GM19397 (cell line): Measurements from ENCODE around the gene SLC8A2.

Experiments
- ATAC-seq: cut with Tn5 transposase; IDR thresholded peaks from one replicate; pipeline ENCODE4 v1.9.1; 2021; ENCODE audit warnings: mild to moderate bottlenecking, moderate library complexity; ENCODE audit not compliant: unreplicated experiment

The SLC8A2 gene

DNA sequence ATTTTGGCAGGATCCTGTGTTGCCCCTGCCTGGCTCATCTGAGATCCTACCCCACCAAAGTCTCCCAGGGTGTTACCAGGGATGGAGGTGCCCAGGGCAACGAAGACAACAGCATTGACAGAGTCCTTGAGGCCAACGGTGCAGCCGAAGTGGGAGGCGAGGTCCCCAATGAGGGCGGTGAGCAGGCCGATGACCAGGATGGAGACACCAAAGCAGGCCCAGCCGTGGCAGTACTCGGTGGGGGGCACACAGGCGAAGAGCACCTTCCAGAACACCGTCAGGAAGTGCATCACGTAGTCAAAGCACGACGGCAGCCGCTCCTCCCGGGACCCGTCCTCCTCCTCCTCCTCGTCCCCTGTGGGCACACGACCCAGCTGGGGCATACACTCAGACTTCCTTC lies 39.6 kb downstream of the SLC8A2 start:
- ATAC-seq, result no peak

DNA sequence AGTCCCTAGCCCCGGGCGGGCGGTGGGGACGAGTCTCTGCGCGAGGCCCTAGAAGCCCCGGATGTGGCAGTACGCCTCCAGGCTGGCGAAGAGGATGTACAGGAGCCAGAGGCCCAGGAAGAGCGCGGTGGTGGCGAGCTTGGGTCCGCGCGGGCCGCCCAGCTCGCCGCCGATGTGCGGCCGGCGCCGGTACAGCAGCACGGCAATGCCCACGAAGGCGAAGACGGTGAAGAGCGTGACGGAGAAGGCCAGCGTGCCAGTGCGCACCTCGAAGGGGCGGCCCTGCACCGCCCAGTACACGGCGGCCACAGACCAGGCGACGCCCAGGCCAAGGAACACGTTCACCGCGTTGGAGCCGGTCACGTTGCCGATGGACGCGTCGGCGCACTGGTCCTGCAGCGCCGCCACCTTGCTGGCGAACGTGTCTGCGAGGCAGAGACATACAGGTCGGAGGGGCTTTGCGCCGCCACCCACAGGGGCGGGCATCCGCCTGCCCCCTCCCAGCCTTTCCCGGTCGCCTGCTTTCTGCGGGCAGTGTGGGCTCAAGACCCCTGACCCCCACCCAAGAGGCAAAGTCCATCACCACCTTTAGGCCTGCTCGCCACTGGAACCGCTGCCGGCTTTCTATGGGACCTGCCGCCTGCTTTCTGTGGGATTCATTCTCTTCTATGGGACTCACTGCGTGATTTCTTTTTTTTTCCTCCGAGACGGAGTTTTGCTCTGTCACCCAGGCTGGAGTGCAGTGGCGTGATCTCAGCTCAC lies 41.5 kb downstream of the SLC8A2 start:
- ATAC-seq, result no peak

DNA sequence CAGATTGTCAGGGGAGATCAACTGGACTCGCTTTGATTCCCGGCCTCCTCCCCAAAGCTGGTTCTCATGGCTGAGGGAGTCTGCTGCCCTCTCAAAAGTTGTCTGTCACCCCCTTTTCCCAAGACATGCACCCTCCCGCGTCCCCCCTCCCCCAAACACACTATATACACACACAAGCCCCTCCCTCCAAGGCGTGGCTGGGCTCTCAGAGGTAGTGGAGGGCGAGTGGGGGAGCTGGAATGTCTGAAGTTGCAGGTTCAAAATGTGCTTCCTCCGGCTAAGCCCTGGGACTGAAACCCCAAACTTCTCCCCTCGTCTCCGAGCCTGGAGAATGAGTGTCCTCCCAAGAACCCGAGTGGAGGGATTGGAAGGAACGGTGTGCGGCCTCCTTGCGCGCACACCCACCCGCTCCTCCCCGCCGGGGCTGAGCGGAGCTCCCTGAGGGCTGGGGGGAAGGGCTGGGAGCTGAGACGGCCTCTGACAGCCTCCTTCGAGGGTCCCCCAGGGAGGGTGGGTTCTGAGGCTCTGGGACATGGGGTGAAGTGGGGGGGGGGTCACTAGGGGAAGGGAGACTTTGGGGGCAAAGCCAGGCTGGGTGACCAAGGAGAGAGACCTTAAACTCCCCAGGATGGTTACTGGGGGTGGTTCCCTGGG lies 42.4 kb downstream of the SLC8A2 start:
- ATAC-seq, result no peak

DNA sequence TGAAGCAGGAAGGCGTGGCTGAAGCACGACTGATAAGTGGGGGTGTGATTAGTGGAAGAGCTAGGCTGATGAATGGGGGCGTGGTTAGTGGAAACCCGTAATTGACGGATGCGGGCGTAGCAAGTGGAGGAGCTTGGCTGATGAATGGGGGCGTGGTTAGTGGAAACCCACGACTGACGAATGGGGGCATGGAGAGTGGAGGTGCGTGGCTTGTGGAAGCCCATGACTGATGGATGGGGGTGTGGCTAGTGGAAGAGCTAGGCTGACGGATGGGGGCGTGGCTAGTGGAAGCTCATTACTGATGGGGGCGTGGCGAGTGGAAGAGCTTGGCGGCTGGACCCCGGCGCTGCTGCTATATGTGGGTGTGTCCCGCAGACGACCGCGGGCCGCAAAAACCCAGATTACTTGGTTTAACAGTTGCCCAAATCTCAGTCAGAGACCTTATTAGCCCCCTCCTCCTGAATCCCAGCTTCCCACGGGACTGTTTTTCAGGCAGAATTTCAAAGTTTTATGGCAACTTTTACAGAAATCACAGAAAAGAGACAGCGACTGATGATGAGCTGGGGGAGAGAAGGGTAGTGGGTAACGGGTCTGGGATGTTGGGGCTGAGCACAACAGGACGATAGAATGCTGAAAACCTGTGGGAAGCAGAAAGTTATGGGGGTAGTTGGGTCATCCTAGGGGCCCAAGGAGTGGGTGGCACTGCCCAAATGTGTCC lies 43.4 kb downstream of the SLC8A2 start:
- ATAC-seq, result no peak

DNA sequence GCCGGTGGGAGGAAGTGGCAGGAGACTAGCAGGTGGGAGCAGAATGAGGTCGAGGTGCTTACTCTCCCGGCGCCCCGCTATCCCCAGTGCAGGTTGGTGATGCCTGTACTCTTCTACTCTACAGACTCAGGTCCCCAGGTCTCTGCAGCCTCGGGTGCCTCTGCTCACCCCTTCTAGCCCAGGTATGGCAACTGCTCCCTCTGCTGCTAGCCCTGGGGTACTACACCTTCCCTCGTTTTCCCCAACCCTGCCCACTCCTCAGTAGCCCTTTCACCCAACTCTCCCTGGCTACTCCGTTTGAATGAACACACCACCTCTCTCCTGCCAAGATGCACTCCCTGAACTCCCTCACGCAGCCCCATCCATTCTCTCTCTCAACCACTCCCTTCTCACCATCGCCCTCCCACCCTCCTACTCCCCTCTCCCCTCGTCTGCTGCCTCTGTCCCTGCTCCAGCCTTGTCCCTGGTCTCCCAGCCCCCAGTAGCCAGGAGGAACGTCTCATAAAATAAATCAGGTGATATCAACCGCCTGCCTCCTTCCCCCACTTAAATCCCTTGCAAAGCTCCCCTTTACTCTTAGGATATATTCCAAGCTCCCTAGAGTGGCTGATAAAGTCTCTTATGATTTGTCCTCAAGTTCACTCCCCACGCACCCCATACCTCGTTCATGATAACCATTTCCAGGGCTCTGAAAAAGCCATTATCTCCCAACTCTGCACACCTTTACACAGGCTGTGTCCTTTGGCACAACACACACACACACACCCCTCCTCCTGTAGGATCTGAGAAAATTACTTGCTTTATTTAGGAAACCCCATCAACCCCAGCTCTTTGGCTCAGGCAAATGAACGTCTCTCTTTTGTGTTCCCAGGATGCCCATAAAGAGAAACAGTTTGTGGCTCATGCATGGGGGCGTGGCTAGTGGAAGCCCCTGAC lies 44.2 kb downstream of the SLC8A2 start:
- no peak for ATAC-seq

DNA sequence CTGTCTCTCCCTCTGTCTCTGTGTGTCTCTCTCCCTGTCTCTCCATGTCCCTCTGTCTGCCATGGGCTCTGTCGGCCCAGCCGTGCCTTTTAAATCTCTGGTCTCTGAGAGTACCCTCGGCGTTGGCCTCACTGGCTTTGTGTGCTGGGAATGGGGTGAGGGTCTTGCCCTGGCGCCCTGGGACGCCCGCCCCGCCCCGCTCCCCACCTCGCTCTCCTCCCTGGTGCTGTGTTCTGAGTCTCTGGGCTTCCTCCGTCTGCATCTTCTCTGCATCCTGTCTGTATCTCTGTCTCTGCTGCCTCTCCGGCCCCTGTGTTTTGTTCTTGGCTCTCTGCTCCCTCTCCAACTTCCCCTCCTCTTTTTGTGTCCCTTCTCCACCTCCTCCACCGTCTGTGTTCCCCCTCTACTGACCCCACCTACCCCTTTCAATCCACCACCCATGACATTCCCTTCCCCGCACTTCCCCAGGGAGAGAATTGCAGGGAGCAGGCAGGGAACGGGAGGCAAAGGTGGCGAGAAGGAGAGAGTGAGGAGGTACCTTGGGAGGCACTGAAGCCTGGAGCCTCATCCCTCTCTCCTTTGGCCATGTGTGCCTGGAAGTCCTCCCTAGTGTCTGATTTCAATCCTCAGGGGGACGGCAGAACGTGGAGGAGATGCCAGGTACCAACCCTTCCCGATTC lies 48.4 kb downstream of the SLC8A2 start:
- ATAC-seq, result no peak

DNA sequence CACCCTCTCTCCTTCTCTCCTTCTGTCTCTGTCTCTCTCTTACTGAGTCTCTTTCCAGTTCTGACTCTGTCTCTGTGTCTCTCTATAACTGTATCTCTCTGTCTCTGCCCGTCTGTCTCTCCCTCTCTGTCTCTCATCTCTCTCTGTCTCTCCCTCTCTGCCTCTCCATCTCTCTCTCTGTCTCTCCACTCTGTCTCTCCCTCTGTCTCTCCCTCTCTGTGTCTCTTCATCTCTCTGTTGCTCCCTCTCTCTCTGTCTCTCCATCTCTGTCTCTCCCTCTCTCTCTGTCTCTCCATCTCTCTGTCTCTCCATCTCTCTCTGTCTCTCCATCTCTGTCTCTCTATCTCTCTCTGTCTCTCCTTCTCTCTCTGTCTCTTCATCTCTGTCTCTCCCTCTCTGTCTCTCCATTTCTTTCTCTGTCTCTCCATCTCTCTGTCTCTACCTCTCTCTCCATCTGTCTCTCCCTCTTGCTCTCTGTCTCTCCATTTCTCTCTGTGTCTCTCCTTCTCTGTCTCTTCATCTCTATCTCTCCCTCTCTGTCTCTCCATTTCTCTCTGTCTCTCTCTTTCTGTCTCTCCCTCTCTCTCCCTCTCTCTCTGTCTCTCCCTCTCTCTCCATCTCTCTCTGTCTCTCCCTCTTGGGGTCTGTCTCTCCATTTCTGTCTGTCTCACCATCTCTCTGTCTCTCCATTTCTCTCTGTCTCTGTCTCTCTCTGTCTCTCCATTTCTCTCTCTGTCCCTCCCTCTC lies 49.1 kb downstream of the SLC8A2 start:
- no peak for ATAC-seq

DNA sequence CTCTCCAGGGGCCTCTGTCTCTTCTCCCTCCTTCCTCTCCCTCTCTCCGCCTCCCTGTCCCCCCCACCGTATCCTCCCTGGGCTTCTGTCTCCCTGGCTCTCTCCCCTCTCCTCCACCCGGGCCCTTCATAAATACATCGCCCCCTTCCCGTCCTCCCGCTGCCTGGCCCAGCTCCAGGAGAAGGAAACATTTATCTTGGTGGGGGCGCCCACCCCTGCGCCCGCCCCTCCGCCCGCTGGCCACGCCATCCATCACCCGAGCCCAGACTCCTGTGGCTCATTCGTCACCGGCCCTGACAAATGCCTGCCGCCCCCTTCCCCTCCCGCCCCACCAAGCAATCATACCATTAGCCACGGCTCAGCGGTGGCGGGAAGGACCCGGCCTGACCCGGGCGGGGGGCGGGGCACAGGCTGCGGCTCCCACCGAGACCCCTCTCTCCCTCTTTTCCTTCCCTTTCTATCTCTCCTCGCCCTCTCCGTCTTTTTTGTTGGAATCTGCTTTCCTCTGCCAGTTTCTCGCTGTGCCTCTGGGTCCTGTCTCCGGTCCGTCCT lies 49.8 kb downstream of the SLC8A2 start:
- ATAC-seq, result no peak

DNA sequence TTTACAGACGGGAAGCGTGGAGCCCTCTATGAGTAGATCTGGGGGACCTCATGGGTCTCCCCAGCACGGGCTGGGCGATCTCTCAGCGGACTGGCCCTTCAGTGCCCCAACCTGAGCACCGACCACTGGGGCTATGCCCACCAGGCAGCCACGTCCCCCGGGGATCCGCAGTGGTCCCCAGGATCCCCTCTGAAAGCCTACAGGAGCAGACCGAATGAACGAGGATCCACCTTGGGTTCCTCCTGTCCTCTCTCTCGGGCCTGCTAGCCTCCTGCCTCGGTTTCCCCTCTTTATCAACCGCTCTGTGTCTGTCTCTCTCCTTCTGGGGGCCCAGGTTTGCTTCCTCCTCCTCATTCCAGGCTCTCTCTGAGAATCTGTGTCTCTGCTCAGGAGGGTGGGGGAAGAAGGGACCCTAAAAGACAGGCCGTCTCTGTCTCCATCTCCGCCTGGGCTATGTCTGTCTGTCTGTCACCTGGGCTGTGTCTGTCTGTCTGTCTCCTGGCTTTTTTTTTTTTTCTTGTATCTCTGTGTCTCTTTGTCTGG lies 50.4 kb downstream of the SLC8A2 start:
- ATAC-seq, result no peak

DNA sequence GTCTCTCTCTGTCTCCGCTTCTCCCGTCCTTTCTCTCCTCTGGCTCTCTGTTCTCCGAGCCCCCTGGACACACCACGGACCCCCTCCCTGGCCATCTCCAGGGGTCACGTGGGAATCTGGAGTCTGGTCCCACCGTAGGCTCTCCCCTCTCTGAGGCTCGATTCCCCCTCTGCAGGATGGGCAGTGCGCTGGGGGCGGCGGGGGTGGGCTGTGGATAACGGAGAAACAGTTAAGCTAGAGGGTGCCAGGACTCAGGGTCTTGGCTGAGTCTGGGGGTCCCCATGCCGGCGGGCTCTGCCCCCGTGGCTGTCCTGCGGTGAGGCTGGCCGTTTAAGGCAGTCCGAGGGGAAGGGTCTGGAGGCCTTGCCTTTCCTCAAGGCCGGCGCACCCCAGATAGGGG lies 51.9 kb downstream of the SLC8A2 start:
- ATAC-seq, result no peak

DNA sequence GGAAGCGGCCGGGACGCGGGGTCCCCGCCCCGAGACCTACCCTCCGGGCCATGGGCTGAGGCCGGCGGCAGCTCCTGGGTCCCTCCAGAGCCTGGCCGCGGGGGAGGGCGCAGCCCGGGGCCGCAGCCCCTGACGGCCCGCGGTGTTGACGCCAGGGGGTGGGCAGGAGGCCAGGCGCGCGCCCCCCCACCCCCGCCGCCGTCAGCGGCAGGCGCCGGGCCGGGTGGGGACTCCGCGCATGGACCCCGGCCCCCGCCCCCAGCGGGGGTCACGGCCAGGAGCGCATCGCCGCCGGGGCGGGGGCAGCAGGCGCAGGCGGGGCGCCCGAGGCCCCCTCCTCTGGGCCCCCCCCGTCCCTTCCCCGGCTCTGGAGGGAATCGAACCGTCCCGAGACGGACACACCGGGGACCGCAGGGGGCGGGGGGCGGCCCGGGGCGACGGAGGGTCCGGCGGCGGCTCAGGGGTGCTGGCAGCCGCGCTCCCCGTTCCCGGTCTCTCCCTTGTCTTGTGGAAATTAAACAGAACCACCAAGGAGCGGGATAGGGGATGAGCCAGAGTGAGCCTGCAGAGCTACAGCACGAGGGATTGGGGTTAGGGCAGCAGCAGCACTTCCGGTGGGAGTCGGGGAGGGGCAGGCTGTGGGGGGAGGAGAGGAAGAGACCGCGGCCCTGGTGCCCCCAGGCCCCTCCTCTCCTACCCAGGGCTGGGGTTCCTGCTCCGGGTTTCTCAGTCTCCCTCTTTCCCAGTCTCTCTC lies 52.5 kb downstream of the SLC8A2 start, which contains the start of gene MEIS3:
Gene MEIS3, minus strand, starts transcription at position 498 of the 754 bp plus-strand sequence. Its CDS starts 446 bp downstream, at position 52.
- no peak for ATAC-seq

DNA sequence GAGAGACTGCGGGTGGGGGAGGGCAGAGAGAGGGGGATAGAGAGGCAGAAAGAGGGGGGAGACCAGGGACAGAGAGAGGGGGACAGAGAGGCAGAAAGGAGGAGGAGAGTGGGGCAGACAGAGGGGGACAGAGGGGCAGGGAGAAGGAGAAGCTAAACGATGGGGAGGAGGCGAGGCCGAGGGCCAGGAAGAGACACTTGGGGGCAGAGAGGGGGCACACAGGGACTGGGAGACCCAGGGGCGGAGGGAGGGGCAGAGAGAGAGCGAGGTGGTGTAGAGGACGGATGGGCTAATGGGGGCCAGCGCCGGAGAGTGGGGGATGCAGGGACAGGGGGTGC lies 53.0 kb downstream of the SLC8A2 start:
- ATAC-seq, result no peak

DNA sequence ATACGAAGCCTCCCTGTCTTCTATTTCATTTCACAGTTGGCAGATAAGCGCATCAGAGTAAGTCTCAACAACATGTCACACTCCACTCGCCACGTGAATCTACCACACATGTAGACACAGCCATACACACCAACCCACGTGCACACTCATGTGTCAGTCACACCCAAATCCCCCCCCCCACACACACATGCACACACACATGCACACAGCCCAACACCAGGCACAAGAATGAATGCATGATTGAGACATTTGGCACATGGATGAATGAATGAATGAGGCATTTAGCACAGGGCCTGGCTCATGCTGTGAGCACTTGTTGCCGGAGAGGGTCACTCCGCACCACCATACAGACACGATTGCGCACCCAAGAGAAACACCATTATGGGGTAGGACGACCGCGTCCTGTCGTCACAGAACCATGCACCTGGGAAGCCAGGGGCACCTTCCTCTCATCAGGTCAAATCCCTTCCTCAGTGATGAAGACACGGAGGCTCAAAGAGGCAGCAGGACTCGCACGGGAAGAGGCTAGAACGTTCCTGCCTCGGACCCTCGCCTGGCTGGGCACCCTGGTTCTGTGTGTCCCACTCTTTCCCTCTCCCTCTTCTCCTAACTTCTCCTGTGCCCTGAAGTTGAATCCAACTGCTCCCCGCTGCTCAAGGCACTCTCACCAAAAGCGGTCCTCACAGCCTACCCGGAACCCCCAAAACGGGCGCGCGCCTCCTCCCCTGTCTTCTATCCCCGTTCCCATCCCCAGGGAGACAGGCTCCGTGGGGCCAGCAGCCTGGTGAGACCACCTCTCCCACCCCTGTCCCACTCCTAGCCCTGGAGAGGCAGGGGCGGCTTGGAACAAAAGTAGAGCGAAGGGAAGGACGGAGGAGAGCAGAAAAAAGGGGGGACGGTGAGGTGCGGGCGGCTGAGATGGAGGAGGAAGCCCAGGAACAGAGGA lies 53.7 kb downstream of the SLC8A2 start:
- ATAC-seq, result no peak

DNA sequence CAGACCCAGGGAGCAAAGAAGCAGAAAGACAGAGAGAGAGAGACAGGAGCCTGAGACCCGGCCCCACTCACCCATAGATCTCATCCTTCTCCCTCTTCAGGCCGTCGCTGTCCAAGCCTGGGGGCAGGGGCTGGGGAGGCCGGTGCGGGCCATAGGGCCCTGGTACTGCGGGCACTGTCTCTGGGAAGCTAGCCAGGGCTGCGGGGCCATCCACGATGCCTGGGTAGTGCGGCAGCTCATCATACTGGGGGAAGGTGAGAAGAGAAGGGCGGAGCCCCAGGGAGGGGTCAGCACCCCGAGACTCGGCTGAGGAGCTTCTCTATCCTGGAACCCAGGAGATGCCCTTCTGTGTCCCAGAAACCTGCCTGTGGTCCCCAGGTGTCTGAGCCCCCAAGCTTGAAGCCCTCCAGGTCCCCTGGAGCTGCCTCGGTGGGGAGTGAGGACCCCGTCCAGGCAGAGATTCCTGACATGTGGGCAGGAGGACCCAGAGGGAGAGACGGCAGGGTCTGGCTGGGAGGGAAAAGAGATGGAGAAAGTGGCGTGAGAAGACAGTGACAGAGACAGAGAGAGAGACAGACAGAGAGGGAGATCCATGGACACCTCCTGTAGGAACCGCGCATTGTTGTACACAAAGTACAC lies 54.5 kb downstream of the SLC8A2 start:
- no peak for ATAC-seq

DNA sequence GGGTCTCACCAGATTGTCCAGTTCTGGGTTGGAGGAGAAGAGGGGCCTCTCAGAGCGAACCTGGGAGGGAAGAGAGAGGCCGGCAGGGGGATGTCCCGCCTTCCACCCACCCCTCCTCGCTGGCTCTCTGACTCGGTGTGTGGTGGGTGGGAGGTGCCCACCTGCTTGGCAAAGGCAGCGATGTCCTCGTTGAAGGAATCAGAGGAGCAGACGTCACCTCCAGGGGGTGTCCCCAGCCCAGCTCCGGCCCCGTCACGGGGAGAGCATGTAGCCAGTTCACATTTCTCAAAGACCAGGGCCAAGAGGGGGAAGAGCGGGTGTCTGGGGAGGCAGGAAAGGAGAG lies 55.1 kb downstream of the SLC8A2 start:
- ATAC-seq, result no peak

DNA sequence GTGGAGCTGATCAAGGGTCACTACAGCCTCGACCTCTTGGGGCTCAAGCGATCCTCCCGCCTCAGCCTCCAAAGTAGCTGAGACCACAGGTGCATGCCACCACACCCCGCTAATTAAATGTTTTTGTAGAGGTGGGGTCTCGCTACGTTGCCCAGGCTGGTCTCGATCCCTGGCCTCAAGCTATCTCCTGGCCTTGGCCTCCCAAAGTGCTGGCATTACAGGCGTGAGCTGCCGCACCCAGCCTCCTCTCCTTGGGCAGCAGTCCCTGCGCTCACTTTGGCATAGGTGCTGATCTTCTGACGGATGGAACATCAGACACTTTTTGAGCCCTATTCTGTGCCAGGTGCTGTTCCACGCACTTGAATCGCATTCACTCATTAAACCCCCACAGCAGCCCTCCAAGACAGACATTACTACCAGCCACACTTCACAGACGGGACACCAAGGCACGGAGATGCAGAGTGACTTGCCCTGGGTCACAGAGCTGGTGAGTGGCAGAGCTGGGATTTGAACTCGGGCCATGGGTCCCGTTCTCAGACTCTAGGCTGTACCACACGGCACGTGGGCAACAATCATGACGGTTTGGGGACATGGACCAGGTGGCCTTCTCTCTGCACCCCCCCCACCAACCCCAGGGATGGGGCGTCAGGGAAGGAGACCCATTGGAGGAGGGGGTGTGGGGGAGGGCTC lies 55.6 kb downstream of the SLC8A2 start:
- ATAC-seq, result no peak
